GM23248 (cell line): ENCODE data around the gene ARSK.

Source experiments
- EZH2 ChIP-seq: fragments of 200-600 bp; sonication (generic); IDR thresholded peaks from 2 replicates; pipeline ENCODE4 v1.6.1; 2018; ENCODE audit warnings: antibody characterized with exemption, mild to moderate bottlenecking; ENCODE audit not compliant: insufficient read depth, poor library complexity, severe bottlenecking
- EZH2phosphoT487 ChIP-seq: fragments of 200-600 bp; sonication (generic); IDR thresholded peaks from 2 replicates; pipeline ENCODE4 v1.6.1; 2018; ENCODE audit warnings: antibody characterized with exemption, moderate library complexity, mild to moderate bottlenecking, low read depth; ENCODE audit not compliant: insufficient read depth

DNA sequence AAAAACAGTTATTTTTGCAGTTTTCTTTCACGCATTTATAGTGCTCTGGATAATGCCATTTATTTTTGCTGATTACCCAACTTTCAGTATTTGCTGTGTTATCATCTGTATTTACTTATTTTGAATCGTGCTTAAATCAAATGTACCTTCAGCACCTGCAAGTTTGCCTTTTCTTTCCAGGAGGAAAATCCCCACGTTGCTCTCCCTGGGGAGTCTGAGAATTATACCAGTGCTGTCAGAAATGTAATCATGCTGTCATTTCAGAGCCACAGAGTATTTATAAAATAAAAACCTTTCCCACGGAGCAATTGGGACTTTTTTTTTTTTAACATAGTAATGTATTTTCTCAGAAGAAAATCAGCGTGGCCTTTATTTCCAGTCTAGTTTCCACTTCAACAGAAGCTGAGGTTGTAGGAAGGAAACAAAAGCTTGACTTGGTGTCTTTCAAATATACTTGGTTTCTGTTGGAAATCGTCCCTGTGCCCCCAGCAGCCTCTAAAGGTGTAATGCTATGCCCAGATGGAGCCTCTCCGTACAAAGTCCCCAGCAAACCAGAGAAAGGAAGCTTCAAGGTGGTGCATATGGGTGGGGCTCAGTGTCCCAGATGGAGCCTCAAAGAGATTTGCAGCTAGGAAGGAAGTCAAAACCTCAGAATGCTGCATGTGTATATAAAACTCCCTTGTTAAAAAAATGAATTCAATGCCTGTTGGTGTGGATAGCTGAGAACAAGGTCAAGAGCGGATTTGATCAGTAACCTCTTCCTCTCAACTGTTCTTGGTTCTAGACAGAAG lies 67.1 kb downstream of the ARSK start:
- TF ChIP-seq EZH2 (no peak), EZH2phosphoT487 (no peak)
